SK-N-SH (cell line): ENCODE results near the gene FXR2. TPM values are rescaled to one million over a fixed set of nuclear protein-coding genes. Genes with fewer than 3 reads are reported as not detected.

Experiments
- CTCF ChIA-PET: fragments of 300-600, 350-600 bp; formaldehyde crosslinking; extraction: SDS; loops from one replicate; lab custom pipeline; 2021; lab: Yijun Ruan, JAX
- POLR2A ChIA-PET: fragments of 350-600 bp; sonication (Branson Sonifier 250); formaldehyde crosslinking; extraction: SDS; loops from one replicate; lab custom pipeline; 2020; ENCODE audit warnings: antibody characterized with exemption, inconsistent platforms; lab: Yijun Ruan, JAX
- DNase-seq: peaks from one replicate; pipeline ENCODE4 v3.0.0; 2012
- H2AFZ ChIP-seq: fragments of 200-600 bp; sonication (generic); 2 replicates; pipeline ENCODE4 v1.8.1; 2016; ENCODE audit warnings: antibody characterized with exemption, mild to moderate bottlenecking, low read depth
- H3F3A ChIP-seq: fragments of 200-600 bp; sonication (generic); replicated peaks from 2 replicates; pipeline ENCODE3; 2016; ENCODE audit warnings: antibody characterized with exemption, mild to moderate bottlenecking; ENCODE audit not compliant: insufficient read depth
- H3K27ac ChIP-seq, 2 experiments: fragments of 200-500 bp in 1 of 2; fragments of 200-600 bp in 1 of 2; sonication (Bioruptor generic) in 1 of 2; sonication (generic), shearing (Covaris generic) in 1 of 2; 2 replicates each; pipeline versions ENCODE4 v1.5.1 to v1.6.1; 2014 to 2016; ENCODE audit warnings: low read depth in 2 of 2, inconsistent platforms in 1 of 2, low read length in 1 of 2, mild to moderate bottlenecking in 1 of 2, mixed read lengths in 1 of 2
- H3K27me3 ChIP-seq: fragments of 200-600 bp; sonication (generic), shearing (Covaris generic); 2 replicates; pipeline ENCODE4 v1.6.1; 2016; ENCODE audit warnings: mixed run types; ENCODE audit not compliant: insufficient read depth
- H3K36me3 ChIP-seq, 2 experiments: fragments of 200-500 bp in 1 of 2; fragments of 200-600 bp in 1 of 2; sonication (Bioruptor generic) in 1 of 2; sonication (generic) in 1 of 2; replicated peaks in 1 of 2; 2 replicates each; pipeline versions ENCODE3 to v1.5.1; 2014 to 2016; ENCODE audit warnings: low read length in 1 of 2, mild to moderate bottlenecking in 1 of 2; ENCODE audit not compliant: insufficient read depth in 2 of 2, control insufficient read depth in 1 of 2
- H3K4me1 ChIP-seq, 2 experiments: fragments of 200-500 bp in 1 of 2; fragments of 200-600 bp in 1 of 2; sonication (Bioruptor generic) in 1 of 2; sonication (generic), shearing (Covaris generic) in 1 of 2; 2 replicates each; pipeline versions ENCODE4 v1.5.1 to v1.6.1; 2014 to 2016; ENCODE audit warnings: low read depth in 1 of 2, low read length in 1 of 2, mixed run types in 1 of 2; ENCODE audit not compliant: insufficient read depth in 2 of 2, control insufficient read depth in 1 of 2
- H3K4me2 ChIP-seq: fragments of 200-600 bp; sonication (generic), shearing (Covaris generic); 2 replicates; pipeline ENCODE4 v1.6.1; 2017; ENCODE audit warnings: mixed run types
- H3K4me3 ChIP-seq, 2 experiments: fragments of 200-500 bp in 1 of 2; fragments of 200-600 bp in 1 of 2; sonication (Bioruptor generic) in 1 of 2; sonication (generic), shearing (Covaris generic) in 1 of 2; 2 replicates each; pipeline versions ENCODE4 v1.5.1 to v1.8.1; 2014 to 2016; ENCODE audit warnings: low read depth in 2 of 2, inconsistent platforms in 1 of 2, low read length in 1 of 2, mild to moderate bottlenecking in 1 of 2, mixed read lengths in 1 of 2, moderate library complexity in 1 of 2
- H3K79me2 ChIP-seq: fragments of 200-600 bp; sonication (generic); 2 replicates; pipeline ENCODE4 v1.8.1; 2017; ENCODE audit warnings: mild to moderate bottlenecking; ENCODE audit not compliant: insufficient read depth
- H3K9ac ChIP-seq: fragments of 200-600 bp; sonication (generic); 2 replicates; pipeline ENCODE4 v1.6.1; 2017; ENCODE audit warnings: mixed run types
- H3K9me2 ChIP-seq: fragments of 200-600 bp; sonication (generic); 2 replicates; pipeline ENCODE4 v1.6.1; 2017; ENCODE audit warnings: mixed run types
- H3K9me3 ChIP-seq: fragments of 200-600 bp; sonication (generic); 2 replicates; pipeline ENCODE4 v1.6.1; 2017; ENCODE audit warnings: mixed run types, mild to moderate bottlenecking, moderate library complexity
- H4K20me1 ChIP-seq: fragments of 200-600 bp; sonication (generic); 2 replicates; pipeline ENCODE4 v1.6.1; 2017; ENCODE audit warnings: mild to moderate bottlenecking, mixed run types; ENCODE audit not compliant: insufficient read depth
- CTCF ChIP-seq: fragments of 200-600 bp; sonication (generic); IDR thresholded peaks from 2 replicates; pipeline ENCODE4 v1.6.1; 2017; ENCODE audit warnings: antibody characterized with exemption, mild to moderate bottlenecking, moderate library complexity
- ELF1 ChIP-seq: IDR thresholded peaks from 2 replicates; pipeline ENCODE4 v1.4.0; 2012
- EP300 ChIP-seq, 2 experiments: IDR thresholded peaks; 2 replicates each; pipeline versions ENCODE4 v1.4.0 to v1.6.1; 2012; ENCODE audit warnings: borderline replicate concordance in 1 of 2, low read depth in 1 of 2, low read length in 1 of 2
- EZH2phosphoT487 ChIP-seq: fragments of 200-600 bp; sonication (generic); IDR thresholded peaks from 2 replicates; pipeline ENCODE4 v1.6.1; 2017; ENCODE audit warnings: low read depth, mixed run types, mild to moderate bottlenecking, antibody characterized with exemption, moderate library complexity, borderline replicate concordance
- GABPA ChIP-seq: IDR thresholded peaks from 2 replicates; pipeline ENCODE4 v1.4.0; 2012; ENCODE audit warnings: low read depth, mild to moderate bottlenecking
- IRF3 ChIP-seq: fragments of 150-350 bp; IDR thresholded peaks from 2 replicates; pipeline ENCODE4 v1.6.1; 2016; ENCODE audit warnings: mild to moderate bottlenecking, low read depth, low read length
- MXI1 ChIP-seq: IDR thresholded peaks from 2 replicates; pipeline ENCODE4 v1.6.1; 2012; ENCODE audit warnings: mild to moderate bottlenecking, low read depth, low read length, improper control_type of control experiment
- RAD21 ChIP-seq: IDR thresholded peaks from 2 replicates; pipeline ENCODE4 v1.6.1; 2012; ENCODE audit warnings: mild to moderate bottlenecking, low read length
- RCOR1 ChIP-seq: fragments of 150-350 bp; IDR thresholded peaks from 2 replicates; pipeline ENCODE4 v1.6.1; 2017; ENCODE audit warnings: antibody characterized with exemption, low read length
- RFX5 ChIP-seq: IDR thresholded peaks from 2 replicates; pipeline ENCODE4 v1.6.1; 2012; ENCODE audit warnings: mild to moderate bottlenecking, improper control_type of control experiment, low read length
- RXRA ChIP-seq: IDR thresholded peaks from 2 replicates; pipeline ENCODE4 v1.4.0; 2012; ENCODE audit warnings: low read depth, mild to moderate bottlenecking, borderline replicate concordance
- TAF1 ChIP-seq: IDR thresholded peaks from 2 replicates; pipeline ENCODE4 v1.6.1; 2012; ENCODE audit warnings: low read depth, mild to moderate bottlenecking, low read length, moderate library complexity, borderline replicate concordance
- TCF12 ChIP-seq: IDR thresholded peaks from 2 replicates; pipeline ENCODE4 v1.4.0; 2012
- TEAD4 ChIP-seq: IDR thresholded peaks from 2 replicates; pipeline ENCODE4 v1.4.0; 2012; ENCODE audit warnings: mild to moderate bottlenecking, borderline replicate concordance; ENCODE audit not compliant: insufficient read depth
- YY1 ChIP-seq: IDR thresholded peaks from 2 replicates; pipeline ENCODE4 v1.4.0; 2012; ENCODE audit warnings: low read depth, mild to moderate bottlenecking
- ZBTB33 ChIP-seq: IDR thresholded peaks from 2 replicates; pipeline ENCODE4 v1.4.0; 2012; ENCODE audit warnings: low read depth, borderline replicate concordance
- WGBS: methylation state at CpG from one replicate; pipeline ENCODE4 v1.1.6; 2017; ENCODE audit warnings: low lambda C conversion rate; 5-methylcytosine and 5-hydroxymethylcytosine counted together
- polyA plus RNA-seq, 3 experiments: library from polyadenylated mRNA; depleted of rRNA; stranded (reverse); fragments of >200 nt; gene quantifications; 2 replicates each; pipeline ENCODE4 v1.2.3, GENCODE V29; 2012
- TF ChIP-seq, protein P1 (sequence below): IDR thresholded peaks from 2 replicates; pipeline ENCODE4 v1.4.0; 2012; ENCODE audit warnings: low read depth, borderline replicate concordance

Gene FXR2
- polyA plus RNA-seq, 1 of the 3 experiments (the other 2 are of a cell fraction): 56.4 TPM

DNA sequence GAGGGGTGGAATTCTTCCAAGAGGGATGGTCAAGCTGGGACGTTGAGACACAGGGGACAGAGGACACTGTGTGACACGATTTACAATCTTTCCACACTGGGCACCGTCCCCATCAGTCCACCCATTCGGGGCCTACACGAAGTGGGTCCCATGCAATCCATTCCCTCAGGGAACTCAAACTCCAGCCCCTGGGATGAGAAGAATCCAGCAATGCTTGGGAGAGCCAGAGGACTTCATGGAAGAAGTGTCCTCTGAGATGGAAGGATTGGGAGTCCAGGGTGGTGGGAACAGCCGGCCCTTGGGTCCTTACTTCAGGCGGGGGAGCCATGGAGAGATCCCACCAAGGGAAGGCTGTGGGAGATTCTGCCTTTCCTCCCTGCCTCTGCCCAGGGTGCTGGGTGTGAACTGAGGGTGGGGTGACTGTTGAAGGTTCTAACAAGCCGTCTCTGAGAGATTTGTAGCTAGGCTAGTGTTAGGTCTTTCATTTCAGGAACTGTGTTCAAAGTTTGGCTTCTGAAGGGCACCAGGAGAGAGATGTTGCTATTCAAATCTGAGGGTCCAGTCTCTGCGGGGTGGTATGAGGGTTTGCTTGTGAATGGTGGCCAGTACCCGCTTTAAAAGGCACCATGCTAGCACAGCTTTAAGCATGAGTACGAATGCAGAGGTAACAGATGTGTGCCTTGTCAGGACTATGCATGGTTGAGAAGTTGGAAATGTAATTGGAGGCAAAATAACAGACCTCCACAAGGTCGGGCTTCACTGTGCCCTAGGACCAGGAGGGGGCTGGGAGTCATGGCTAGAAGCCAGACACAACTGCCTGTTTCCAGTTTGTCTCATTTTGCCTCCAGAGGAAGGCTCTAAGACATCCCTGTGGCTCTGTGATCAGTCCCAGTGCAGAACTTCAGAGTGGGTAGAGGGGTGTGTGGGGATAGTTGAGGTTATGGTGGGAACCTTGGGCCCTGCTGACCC lies 38.0 kb upstream of the FXR2 start:
- WGBS: 83% methylated on average over 12 of the region's 12 CpGs
- H3K9me2 ChIP-seq: no peaks in the 10 kb centered on the region
- peaks cover 25% of the 10 kb centered on the region for H3K27me3 ChIP-seq
- peaks cover 4% of the 10 kb centered on the region for H3F3A ChIP-seq
- H4K20me1 ChIP-seq: no peaks in the 10 kb centered on the region
- no peak overlapping the region for H3K4me2 ChIP-seq
- TF ChIP-seq RFX5 (no peak), EZH2phosphoT487 (no peak), ELF1 (no peak), IRF3 (no peak), GABPA (no peak), ZBTB33 (no peak), MXI1 (no peak), TAF1 (no peak), RCOR1 (no peak), RXRA (no peak), TCF12 (no peak), CTCF (no peak), YY1 (no peak), TEAD4 (no peak), RAD21 (no peak), EP300 (IDR thresholded peaks at IDR 0.05; ENCODE audit: borderline replicate concordance in 1 of 2, low read depth in 1 of 2, low read length in 1 of 2) (no peak)
- TF ChIP-seq, protein P1, sequence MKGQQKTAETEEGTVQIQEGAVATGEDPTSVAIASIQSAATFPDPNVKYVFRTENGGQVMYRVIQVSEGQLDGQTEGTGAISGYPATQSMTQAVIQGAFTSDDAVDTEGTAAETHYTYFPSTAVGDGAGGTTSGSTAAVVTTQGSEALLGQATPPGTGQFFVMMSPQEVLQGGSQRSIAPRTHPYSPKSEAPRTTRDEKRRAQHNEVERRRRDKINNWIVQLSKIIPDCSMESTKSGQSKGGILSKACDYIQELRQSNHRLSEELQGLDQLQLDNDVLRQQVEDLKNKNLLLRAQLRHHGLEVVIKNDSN: no peak
- TF ChIP-seq, all 33 proteins: peak for 0
- ChIA-PET POLR2A (interaction anchor here (0.5 to 2.8 kb wide), 2 partner anchors 28 to 34 kb away, joined by 3 to 40 read pairs; partner anchors contain the start of genes TP53 and WRAP53), CTCF (interaction anchor here (1.4 to 6.5 kb wide), 4 partner anchors 19 to 35 kb away, joined by 4 to 55 read pairs (median 18); partner anchors contain the start of genes TP53 and WRAP53)
- no peaks in the 10 kb centered on the region for H3K9me3 ChIP-seq
- H3K36me3 ChIP-seq: no peaks in the 10 kb centered on the region
- H3K79me2 ChIP-seq: no peaks in the 10 kb centered on the region
- no peak for DNase-seq
- H3K4me3 ChIP-seq: no peak overlapping the region
- H2AFZ ChIP-seq: no peak overlapping the region
- H3K27ac ChIP-seq: no peak overlapping the region
- no peak overlapping the region for H3K9ac ChIP-seq
- H3K4me1 ChIP-seq: peaks cover 0 to 7% of the 10 kb centered on the region in 2 experiments; a peak in 1 of 4 replicates
